Measurements from ENCODE around the gene SLC16A2.

The SLC16A2 gene

GRCh38 chrX:74421036-74421739 lies at the start of gene SLC16A2:
Gene SLC16A2, plus strand, starts transcription at chrX:74421493. Its CDS starts 145 bp downstream, at chrX:74421638.
- DNase-seq, result peak; percentile 10

- DNase-seq, result no peak
Observed at GRCh38 chrX:74372272-74372671, 49.0 kb upstream of the SLC16A2 start.

- DNase-seq, result no peak
Observed at GRCh38 chrX:74377282-74377681, 44.0 kb upstream of the SLC16A2 start.

GRCh38 chrX:74382613-74383012 lies 38.7 kb upstream of the SLC16A2 start:
- peak; percentile 58 for DNase-seq

GRCh38 chrX:74383611-74384010 lies 37.7 kb upstream of the SLC16A2 start:
- peak; percentile 3 for DNase-seq

- DNase-seq, result no peak
Observed at GRCh38 chrX:74389016-74389722, 32.1 kb upstream of the SLC16A2 start.

- no peak for DNase-seq
Observed at GRCh38 chrX:74395556-74395955, 25.7 kb upstream of the SLC16A2 start.

GRCh38 chrX:74405973-74406489 lies 15.3 kb upstream of the SLC16A2 start:
- no peak for DNase-seq

- DNase-seq, result no peak
Observed at GRCh38 chrX:74408304-74408703, 13.0 kb upstream of the SLC16A2 start.

- DNase-seq, result no peak
Observed at GRCh38 chrX:74419864-74420195, 1.5 kb upstream of the SLC16A2 start.

GRCh38 chrX:74420196-74421035 lies 877 bp upstream of the SLC16A2 start:
- DNase-seq, result no peak

- no peak for DNase-seq
Observed at GRCh38 chrX:74421740-74422352, 553 bp downstream of the SLC16A2 start.

GRCh38 chrX:74422576-74423288 lies 1.4 kb downstream of the SLC16A2 start:
- DNase-seq, result no peak

- no peak for DNase-seq
Observed at GRCh38 chrX:74423289-74423998, 2.2 kb downstream of the SLC16A2 start.

- no peak for DNase-seq
Observed at GRCh38 chrX:74426071-74426470, 4.8 kb downstream of the SLC16A2 start.

- no peak for DNase-seq
Observed at GRCh38 chrX:74426615-74427014, 5.3 kb downstream of the SLC16A2 start.

- DNase-seq, result no peak
Observed at GRCh38 chrX:74431797-74432196, 10.5 kb downstream of the SLC16A2 start.

GRCh38 chrX:74434336-74434735 lies 13.0 kb downstream of the SLC16A2 start:
- DNase-seq, result no peak

- no peak for DNase-seq
Observed at GRCh38 chrX:74437530-74437929, 16.2 kb downstream of the SLC16A2 start.

GRCh38 chrX:74438764-74439163 lies 17.5 kb downstream of the SLC16A2 start:
- no peak for DNase-seq

GRCh38 chrX:74445099-74445498 lies 23.8 kb downstream of the SLC16A2 start:
- no peak for DNase-seq

GRCh38 chrX:74446876-74447275 lies 25.6 kb downstream of the SLC16A2 start:
- no peak for DNase-seq

All from stimulated activated CD4-positive, alpha-beta T cell treated with anti-CD3 and anti-CD28 coated beads, Interleukin-4, amount 100 ng/mL, for 24 hours (primary cell).